Measurements from ENCODE around the gene SH2D7.

Gene SH2D7

DNA sequence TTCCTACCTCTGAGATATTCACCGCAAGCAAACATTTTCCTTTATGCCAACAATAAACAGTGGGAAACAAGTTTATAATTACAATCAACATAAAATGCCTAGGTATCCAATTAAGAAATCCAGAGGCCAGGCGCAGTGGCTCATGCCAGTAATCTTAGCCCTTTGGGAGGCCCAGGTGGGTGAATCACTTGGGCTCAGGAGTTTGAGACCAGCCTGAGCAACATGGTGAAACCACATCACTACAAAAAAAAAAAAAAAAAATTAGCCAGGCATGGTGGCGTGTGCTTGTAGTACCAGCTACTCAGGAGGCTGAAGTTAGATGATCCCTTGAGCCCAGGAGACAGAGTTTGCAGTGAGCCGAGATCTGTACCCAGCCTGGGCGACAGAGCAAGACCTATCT is 32.1 kb upstream of the SH2D7 start:
- no peak for DNase-seq (ENCODE audit: low read depth in 2 of 2)

- no peak for DNase-seq (ENCODE audit: low read depth in 2 of 2)
These were observed 30.4 kb upstream of the SH2D7 start for GRCh38 chr15:78061963-78062427.

GRCh38 chr15:78063217-78063616 is 29.1 kb upstream of the SH2D7 start:
- DNase-seq (ENCODE audit: low read depth in 2 of 2) = no peak

DNA sequence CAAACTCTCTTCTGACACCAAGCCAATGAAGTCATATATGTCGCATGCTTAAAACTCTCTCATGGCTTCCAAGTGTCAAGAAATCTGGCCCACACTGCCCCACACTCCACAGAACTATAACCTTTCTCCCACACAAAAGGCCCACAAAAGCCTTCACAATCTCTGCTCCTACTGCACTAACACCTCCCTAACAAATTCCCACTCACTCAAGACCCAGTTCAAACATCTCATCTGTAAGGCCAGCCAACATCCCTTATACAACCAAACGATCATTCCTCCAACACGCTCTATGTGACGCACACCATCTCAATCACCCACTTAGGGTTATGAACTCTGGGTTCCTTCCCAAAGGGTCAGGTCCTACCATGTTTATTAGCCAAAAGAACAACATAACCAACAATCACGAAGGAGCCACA is 28.4 kb upstream of the SH2D7 start:
- no peak for DNase-seq (ENCODE audit: low read depth in 2 of 2)

- no peak for DNase-seq (ENCODE audit: low read depth in 2 of 2)
These were observed 27.8 kb upstream of the SH2D7 start for GRCh38 chr15:78064544-78064943.

DNA sequence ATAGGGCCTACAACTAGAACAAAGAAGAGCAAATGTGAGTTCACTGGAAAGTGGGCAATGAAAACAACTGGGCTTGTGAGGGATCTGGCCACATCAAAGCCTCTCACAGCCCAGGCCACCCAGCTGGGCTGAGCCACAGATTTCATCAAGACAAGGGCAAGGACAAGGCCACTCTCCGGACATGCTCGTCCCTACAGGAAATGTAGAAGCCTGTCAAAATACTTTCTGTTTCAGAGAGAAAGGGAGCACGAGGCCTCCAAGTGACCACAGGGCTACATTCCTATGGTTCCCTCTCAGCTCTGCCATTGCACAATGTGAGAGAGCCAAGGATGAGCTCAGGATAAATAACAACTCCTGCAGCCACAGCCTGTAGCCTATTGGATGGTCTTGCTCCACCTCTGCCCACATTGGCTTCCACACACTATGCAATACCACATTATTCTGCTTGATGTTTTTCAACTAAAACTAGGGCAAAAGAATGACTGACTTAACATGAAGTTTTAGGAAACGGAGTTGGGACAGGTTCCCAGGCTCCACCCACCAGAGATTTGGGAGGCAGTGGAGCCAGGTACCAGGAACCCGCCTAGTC is 27.0 kb upstream of the SH2D7 start:
- no peak for DNase-seq (ENCODE audit: low read depth in 2 of 2)

DNA sequence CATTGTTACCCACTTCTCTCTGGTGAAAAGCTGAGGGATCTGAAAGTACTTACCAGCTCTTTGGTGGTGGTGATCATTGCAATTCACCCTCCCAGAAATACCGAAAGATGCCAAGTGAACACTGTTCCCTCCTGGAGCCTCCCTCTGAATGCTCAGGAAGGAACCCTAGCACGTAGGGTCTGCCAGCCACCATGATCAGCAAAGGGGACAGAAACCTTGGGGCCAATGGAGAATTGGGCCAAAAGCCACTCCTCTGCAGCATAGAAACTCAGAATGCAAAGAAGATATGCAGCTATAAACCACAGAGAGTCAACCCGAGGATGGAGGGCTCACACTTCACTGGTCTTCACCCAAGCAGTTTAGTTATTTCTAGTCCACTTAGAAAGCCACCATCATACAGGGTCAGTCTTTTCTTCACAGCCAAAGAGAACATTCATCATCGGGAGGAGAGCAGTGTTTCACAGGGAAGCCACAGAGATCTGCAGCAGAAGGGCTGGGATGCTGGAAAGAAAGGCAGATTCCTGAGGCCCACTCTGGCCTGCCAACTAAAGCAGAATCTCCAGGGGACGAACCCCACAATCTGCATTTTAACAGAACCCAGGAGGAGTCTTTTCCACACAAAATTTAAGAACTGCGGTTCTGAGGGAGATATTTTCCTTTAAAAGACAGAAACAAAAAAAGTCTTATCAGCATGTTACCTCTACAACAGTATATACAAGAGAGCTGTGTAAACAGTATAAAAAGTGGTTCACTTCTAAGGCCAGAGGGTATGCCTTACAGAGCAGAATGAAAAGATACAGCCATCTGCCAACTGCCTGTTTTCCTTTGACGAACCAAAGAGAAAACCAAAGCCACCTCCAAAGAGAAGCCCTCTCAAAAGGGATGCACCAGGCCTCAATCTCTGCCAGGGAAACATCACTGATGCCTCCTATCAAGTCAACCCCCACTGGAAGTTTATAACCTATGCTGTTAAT is 26.1 kb upstream of the SH2D7 start:
- DNase-seq (ENCODE audit: low read depth in 2 of 2) = no peak

GRCh38 chr15:78067328-78068228 is 24.8 kb upstream of the SH2D7 start:
- DNase-seq (ENCODE audit: low read depth in 2 of 2) = no peak

- DNase-seq (ENCODE audit: low read depth in 2 of 2) = no peak
These were observed 23.3 kb upstream of the SH2D7 start for GRCh38 chr15:78069052-78069414.

GRCh38 chr15:78069462-78070029 is 22.8 kb upstream of the SH2D7 start:
- DNase-seq (ENCODE audit: low read depth in 2 of 2) = no peak

DNA sequence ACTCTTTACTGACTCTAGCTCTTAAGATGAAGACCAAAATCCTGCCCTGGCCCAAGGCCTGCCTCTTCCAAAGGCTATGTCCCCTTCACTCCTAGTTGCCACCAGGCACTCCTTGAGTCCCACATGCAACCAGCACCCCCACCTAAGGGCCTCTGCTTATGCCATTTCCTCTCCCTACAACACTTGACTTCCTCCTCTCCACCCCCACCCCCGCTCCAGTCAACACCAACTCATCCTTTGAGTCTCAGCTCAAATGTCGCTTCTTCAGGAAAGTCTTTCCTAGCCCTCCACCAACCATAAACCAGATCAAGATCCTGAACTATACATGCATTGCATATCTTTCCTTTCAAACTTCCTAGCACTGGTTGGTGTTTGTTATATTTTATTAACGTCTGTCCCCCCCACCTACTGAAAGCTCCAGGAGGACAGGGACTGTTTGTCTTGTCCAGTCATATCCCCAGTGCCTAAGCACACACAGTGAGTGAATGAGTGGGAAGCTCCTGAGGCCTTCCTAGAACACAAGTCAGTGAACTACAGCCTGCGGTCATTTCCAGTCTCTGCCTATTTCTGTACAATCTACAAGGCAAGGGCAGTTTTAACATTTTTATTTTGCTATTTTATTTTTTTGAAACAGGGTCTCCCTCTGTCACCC is 22.2 kb upstream of the SH2D7 start:
- DNase-seq (ENCODE audit: low read depth in 2 of 2) = no peak

DNA sequence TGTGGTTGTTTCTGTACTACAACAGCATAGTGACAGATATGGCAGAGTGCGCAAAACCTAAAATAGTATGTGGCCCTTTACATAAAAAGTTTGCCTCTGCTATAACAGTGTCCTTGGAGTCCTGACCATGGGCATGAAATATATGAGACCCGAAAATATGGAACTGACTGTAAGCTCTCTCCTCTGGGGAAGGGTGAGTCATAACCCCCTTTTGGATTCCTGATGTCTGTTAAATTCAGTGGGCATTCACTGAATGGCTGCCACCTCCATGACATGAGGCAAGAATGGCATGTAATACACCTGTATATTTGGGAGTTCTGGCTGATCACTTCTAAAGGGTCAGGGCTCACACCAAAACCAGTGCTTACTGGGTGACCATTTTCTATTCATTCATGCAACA is 21.0 kb upstream of the SH2D7 start:
- DNase-seq (ENCODE audit: low read depth in 2 of 2) = no peak

DNA sequence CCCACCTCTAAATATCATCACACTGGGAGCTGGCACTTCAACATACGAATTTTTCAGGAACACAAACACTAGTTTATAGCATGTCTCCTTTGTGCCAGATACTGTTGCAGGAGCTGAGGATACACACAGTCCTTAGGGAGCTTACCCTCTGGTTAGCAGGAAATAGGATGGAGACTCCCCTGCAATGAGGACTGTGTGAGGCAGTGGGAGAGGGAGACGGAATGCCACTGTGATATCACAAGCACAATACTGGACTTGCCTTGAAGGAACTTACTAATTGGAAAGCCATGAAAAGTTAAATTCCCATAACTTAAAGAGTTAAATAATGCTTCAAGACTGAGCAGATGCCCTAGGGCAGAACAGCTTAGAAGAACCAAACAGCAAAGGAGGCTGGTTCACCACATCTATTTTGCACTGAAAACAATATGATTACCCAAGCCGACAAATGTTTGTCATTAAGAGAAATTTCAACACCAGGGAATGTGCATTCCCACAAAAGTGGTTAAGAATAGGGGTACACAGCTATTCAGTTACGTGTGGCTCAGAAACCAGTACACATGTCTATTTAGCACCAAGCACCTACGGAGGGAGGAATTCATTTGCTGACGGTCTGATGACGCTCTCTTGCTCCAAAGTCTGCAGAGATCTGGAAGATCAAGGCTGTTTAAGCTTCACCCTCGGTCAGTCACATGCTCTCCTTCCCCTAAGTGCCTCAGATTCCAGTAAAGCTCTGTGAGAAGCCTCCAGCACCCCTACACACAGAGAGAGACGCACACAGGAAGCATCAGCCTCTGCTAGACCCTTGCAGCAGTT is 20.1 kb upstream of the SH2D7 start:
- DNase-seq (ENCODE audit: low read depth in 2 of 2) = no peak

DNA sequence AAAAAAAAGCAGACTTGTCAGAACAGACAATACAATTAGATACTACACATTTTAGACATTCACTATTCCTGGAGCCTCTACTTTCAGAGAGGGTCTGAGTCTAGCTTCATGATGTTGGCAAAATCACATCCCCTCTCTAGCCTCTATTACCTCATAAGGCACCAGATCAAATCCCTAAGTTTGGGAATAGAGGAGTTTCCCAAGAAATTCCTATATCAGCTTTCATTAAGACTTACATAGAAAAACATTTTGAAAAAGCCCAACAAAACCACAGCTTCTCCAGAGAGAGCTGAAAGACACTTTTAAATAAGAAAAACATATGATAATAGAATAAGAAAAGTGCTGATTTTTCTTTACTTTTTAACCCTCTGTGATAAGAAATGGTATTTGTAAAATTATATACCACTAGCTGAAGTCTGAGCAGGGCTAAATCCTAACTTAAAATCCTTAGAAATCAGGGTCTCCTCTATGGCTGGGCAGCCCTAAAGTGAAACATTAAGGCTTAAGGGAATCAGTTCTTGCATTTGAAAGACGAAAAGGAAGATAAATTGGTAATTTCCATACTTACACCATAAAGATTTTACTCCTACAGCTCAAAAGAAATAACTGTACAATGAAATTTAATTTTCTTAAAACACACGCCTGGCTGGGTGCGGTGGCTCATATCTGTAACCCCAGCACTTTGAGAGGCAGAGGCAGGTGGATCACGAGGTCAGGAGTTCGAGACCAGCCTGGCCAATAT is 19.1 kb upstream of the SH2D7 start:
- DNase-seq (ENCODE audit: low read depth in 2 of 2) = no peak

DNA sequence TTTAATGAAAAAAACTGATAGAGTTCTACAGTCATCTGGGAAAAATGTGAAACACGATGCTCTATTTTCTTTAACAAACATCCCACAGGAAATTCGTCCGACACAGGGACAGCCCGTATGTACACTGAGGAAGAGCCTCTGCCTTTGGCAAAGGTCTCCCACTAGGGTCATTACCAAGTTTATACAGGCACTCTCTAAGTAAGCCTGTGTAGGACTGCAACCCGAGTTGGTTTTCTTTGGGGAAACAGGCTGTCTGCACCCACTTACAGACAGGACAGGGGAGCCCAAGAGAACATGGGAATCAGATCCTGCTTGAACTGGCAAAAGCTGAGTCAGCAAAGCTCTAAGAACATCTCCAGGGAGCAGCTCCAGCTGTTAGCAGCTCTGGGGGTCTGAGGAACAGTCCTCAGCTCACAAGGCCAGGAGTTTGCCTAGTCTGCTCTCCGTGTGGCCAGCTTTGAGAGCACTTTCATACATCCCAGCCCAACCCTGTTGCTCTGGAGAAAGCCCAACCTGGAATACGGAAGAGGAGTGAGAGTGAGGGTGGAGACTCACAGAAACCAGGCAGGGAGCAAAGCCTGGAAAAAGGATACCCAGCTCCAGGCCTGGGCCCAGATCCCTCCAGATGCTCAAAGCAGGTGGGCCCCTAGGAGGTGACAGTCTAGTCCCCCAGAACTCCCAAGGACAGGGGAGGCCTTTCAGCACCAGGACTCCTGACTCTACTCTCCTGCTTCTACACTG is 16.7 kb upstream of the SH2D7 start:
- DNase-seq (ENCODE audit: low read depth in 2 of 2) = no peak

GRCh38 chr15:78076231-78077052 is 15.9 kb upstream of the SH2D7 start:
- no peak for DNase-seq (ENCODE audit: low read depth in 2 of 2)

DNA sequence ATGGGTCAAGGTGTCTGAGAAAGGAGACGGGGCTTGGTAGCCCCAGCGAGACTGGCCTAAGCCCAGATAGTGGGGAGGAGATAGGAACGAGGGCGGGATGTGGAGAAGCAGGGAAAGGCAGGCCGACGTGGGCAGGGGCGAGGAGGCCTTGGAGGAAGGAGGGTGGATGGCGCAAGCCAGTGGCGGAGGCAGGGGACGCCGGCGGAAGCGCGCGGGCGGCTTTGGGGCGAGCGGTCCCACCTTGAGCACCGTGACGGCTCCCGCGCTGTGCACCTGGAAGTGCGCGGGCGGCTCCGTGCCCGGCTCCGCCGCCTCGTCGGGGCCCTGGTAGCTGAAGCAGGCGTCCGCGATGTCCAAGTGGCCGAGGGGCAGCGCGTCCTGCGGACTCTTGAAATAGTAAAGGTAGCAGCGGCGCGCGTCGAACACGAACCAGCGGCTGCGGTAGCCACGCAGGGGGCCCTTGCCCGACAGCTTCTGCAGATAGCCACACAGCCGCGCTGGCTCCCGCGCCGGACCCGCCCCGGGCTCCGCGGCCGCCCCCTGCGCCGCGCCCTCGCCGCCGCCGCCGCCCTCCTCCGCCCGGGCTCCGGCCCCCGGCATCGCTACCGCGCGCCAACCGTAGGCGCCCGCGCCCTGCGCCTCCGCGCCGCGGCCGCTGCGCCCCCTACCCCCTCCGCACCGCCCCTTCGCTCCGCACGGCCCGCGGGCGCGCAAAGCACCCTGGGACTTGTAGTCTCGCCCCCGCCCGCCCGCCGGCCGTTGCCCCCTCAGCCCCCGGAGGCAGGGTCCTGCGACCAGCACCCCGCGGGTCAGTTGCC is 15.1 kb upstream of the SH2D7 start, which contains the start of gene TBC1D2B:
Gene TBC1D2B, minus strand, starts transcription at position 659 of the 818 bp plus-strand sequence. Its CDS starts 59 bp downstream, at position 600.
- peak; percentile 54 to 58 for DNase-seq (ENCODE audit: low read depth in 2 of 2)
